ENCODE data around the gene RUNX3. TPM values are rescaled to one million over a fixed set of nuclear protein-coding genes. Genes with fewer than 3 reads are reported as not detected.

The RUNX3 gene
- total and polyA plus RNA-seq, 7 donors, result 0.36 to 18.0 (median 1.2) TPM; not detected in 1

DNA sequence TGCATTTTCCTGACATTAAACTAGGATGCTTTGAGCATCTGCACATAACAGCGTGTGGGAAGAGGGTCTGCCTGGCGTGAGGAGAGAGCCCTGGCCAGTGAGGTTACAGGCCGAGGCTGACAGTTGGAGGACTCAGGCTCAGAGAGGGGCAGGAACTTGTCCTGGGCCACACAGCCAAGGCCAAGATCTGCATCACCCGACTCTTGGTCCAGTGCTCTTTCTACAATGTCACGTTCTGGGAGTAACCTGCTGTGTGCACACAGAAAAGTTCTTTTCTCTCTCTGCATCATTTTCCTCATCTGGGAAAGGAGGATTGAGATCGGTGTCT, 42.8 kb upstream of the RUNX3 start:
- TF ChIP-seq EP300 (IDR thresholded peaks at IDR 0.05) (no peak), POLR2A (IDR thresholded peaks at IDR 0.05) (no peak), POLR2AphosphoS5 (IDR thresholded peaks at IDR 0.05) (no peak)
- TF ChIP-seq, protein P1, sequence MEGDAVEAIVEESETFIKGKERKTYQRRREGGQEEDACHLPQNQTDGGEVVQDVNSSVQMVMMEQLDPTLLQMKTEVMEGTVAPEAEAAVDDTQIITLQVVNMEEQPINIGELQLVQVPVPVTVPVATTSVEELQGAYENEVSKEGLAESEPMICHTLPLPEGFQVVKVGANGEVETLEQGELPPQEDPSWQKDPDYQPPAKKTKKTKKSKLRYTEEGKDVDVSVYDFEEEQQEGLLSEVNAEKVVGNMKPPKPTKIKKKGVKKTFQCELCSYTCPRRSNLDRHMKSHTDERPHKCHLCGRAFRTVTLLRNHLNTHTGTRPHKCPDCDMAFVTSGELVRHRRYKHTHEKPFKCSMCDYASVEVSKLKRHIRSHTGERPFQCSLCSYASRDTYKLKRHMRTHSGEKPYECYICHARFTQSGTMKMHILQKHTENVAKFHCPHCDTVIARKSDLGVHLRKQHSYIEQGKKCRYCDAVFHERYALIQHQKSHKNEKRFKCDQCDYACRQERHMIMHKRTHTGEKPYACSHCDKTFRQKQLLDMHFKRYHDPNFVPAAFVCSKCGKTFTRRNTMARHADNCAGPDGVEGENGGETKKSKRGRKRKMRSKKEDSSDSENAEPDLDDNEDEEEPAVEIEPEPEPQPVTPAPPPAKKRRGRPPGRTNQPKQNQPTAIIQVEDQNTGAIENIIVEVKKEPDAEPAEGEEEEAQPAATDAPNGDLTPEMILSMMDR (IDR thresholded peaks at IDR 0.05), result no peak
- Histone ChIP-seq H3K4me1 (no peaks in the 10 kb centered on the region), H3K9me3 (peaks cover 3 to 19% (median 8%) of the 10 kb centered on the region in 4 donors), H3K36me3 (no peaks in the 10 kb centered on the region), H3K27me3 (peaks cover 0 to 21% (median 0%) of the 10 kb centered on the region in 3 donors), H3K27ac (no peak overlapping the region), H3K4me3 (no peak overlapping the region)
- intact Hi-C loops (cut with DNase I), result no loop called here
- no peak for DNase-seq
- 83 to 89% methylated on average over 6 of the region's 6 CpGs for WGBS, 2 donors

DNA sequence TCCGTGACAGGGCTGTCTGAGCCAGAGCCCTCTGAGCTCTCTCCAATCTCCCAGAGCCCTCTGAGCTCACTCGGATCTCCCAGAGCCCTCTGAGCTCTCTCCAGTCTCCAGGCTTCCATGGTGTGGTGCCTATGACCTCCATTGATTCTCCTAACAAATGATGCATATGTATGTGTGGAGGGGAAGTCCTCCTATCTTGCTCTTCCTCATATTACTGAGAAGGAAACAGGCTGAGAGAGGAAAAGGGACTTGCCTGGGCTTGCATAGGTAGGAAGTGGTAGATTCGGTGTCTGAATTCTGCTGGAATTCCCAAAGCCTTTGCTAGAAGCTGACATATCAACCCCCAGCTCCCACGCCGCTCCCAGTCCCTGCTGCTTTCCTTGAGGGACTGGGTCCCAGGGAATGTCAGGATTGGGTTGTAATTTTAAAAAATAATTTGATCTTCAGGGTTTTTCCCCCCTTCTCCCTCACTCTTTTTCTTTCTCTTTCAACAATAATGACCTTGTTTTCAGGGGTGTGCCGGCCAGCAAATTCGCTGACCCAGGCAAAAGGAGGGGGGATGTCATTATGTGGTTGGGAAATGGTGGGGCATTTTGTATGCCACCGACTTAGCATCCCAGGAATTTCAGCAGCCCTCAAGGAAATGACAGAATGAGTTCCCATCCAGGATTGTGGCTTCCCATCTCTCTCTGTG, 42.3 kb upstream of the RUNX3 start:
- no peak overlapping the region for H3K4me3 ChIP-seq
- H3K36me3 ChIP-seq, result no peaks in the 10 kb centered on the region
- peaks cover 0 to 21% (median 0%) of the 10 kb centered on the region in 3 donors for H3K27me3 ChIP-seq
- 74 to 75% methylated on average over 8 of the region's 8 CpGs for whole genome bisulfite sequencing, 2 donors
- intact Hi-C loops (cut with DNase I), result no loop called here
- DNase-seq, result no peak
- no peak for TF ChIP-seq POLR2A (IDR thresholded peaks at IDR 0.05)
- TF ChIP-seq, protein P1 (IDR thresholded peaks at IDR 0.05), result no peak
- TF ChIP-seq EP300 (IDR thresholded peaks at IDR 0.05), result no peak
- TF ChIP-seq POLR2AphosphoS5 (IDR thresholded peaks at IDR 0.05), result no peak
- H3K4me1 ChIP-seq, result no peaks in the 10 kb centered on the region
- H3K9me3 ChIP-seq, result peaks cover 3 to 19% (median 8%) of the 10 kb centered on the region in 4 donors
- H3K27ac ChIP-seq, result no peak overlapping the region

- Histone ChIP-seq H3K36me3 (no peaks in the 10 kb centered on the region), H3K9me3 (peaks cover 3 to 12% (median 8%) of the 10 kb centered on the region in 4 donors), H3K27ac (no peak overlapping the region), H3K4me3 (no peak overlapping the region), H3K27me3 (peaks cover 0 to 27% (median 0%) of the 10 kb centered on the region in 3 donors), H3K4me1 (no peaks in the 10 kb centered on the region)
- no peak for DNase-seq
- WGBS, 2 donors, result 70 to 72% methylated on average over 23 of the region's 23 CpGs
- intact Hi-C loops (cut with DNase I), result no loop called here
- TF ChIP-seq, protein P1 (IDR thresholded peaks at IDR 0.05), result no peak
- TF ChIP-seq POLR2A (IDR thresholded peaks at IDR 0.05) (no peak), EP300 (IDR thresholded peaks at IDR 0.05) (no peak), POLR2AphosphoS5 (IDR thresholded peaks at IDR 0.05) (no peak)
These were observed 41.1 kb upstream of the RUNX3 start for GRCh38 chr1:24970926-24971875.

- Histone ChIP-seq H3K27ac (no peak overlapping the region), H3K36me3 (no peaks in the 10 kb centered on the region), H3K27me3 (peaks cover 0 to 34% (median 0%) of the 10 kb centered on the region in 3 donors), H3K9me3 (peaks cover 2 to 8% (median 4%) of the 10 kb centered on the region in 4 donors), H3K4me3 (no peak overlapping the region), H3K4me1 (no peaks in the 10 kb centered on the region)
- 43 to 65% methylated on average over 13 of the region's 13 CpGs for WGBS, 2 donors
- TF ChIP-seq POLR2AphosphoS5 (IDR thresholded peaks at IDR 0.05), result no peak
- TF ChIP-seq EP300 (IDR thresholded peaks at IDR 0.05), result no peak
- TF ChIP-seq POLR2A (IDR thresholded peaks at IDR 0.05), result no peak
- TF ChIP-seq, protein P1 (IDR thresholded peaks at IDR 0.05), result no peak
- intact Hi-C loops (cut with DNase I), result no loop called here
- no peak for DNase-seq
These were observed 40.3 kb upstream of the RUNX3 start for GRCh38 chr1:24970399-24970753.

Measured in sigmoid colon (tissue), 7 donors.